Measurements from ENCODE around the gene CTTNBP2. TPM values are rescaled to one million over a fixed set of nuclear protein-coding genes. Genes with fewer than 3 reads are reported as not detected.

Gene CTTNBP2, protein sequence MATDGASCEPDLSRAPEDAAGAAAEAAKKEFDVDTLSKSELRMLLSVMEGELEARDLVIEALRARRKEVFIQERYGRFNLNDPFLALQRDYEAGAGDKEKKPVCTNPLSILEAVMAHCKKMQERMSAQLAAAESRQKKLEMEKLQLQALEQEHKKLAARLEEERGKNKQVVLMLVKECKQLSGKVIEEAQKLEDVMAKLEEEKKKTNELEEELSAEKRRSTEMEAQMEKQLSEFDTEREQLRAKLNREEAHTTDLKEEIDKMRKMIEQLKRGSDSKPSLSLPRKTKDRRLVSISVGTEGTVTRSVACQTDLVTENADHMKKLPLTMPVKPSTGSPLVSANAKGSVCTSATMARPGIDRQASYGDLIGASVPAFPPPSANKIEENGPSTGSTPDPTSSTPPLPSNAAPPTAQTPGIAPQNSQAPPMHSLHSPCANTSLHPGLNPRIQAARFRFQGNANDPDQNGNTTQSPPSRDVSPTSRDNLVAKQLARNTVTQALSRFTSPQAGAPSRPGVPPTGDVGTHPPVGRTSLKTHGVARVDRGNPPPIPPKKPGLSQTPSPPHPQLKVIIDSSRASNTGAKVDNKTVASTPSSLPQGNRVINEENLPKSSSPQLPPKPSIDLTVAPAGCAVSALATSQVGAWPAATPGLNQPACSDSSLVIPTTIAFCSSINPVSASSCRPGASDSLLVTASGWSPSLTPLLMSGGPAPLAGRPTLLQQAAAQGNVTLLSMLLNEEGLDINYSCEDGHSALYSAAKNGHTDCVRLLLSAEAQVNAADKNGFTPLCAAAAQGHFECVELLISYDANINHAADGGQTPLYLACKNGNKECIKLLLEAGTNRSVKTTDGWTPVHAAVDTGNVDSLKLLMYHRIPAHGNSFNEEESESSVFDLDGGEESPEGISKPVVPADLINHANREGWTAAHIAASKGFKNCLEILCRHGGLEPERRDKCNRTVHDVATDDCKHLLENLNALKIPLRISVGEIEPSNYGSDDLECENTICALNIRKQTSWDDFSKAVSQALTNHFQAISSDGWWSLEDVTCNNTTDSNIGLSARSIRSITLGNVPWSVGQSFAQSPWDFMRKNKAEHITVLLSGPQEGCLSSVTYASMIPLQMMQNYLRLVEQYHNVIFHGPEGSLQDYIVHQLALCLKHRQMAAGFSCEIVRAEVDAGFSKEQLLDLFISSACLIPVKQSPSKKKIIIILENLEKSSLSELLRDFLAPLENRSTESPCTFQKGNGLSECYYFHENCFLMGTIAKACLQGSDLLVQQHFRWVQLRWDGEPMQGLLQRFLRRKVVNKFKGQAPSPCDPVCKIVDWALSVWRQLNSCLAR (N-terminal part only)
- total RNA-seq (1 to 10 TPM; 1.2 to 6.7 (median 4.3) TPM), polyA plus RNA-seq (1 to 10 TPM; 1.5 to 2.7 (median 1.9) TPM)
- long read RNA-seq, donor 1, result 0 reads
- long read RNA-seq, donor 2, result 0 reads
- long read RNA-seq, donor 3, result 0 reads
- long read RNA-seq, donor 4, result 0 reads
- long read RNA-seq, donor 5, full-length matches to known transcripts, result 1 of 2 reads
- long read RNA-seq, donor 5, partial matches to known transcripts, result 1 of 2 reads
- long read RNA-seq, donor 5, other reads (novel, unspliced or antisense), result 0 of 2 reads
- long read RNA-seq, donor 6, partial matches to known transcripts, result 3 of 3 reads
- long read RNA-seq, donor 6, other reads (novel, unspliced or antisense), result 0 of 3 reads
- long read RNA-seq, donor 7, result 0 reads
- long read RNA-seq, donor 8, result 0 reads
- long read RNA-seq, donor 9, result 0 reads
- long read RNA-seq, donor 10, result 0 reads

DNA sequence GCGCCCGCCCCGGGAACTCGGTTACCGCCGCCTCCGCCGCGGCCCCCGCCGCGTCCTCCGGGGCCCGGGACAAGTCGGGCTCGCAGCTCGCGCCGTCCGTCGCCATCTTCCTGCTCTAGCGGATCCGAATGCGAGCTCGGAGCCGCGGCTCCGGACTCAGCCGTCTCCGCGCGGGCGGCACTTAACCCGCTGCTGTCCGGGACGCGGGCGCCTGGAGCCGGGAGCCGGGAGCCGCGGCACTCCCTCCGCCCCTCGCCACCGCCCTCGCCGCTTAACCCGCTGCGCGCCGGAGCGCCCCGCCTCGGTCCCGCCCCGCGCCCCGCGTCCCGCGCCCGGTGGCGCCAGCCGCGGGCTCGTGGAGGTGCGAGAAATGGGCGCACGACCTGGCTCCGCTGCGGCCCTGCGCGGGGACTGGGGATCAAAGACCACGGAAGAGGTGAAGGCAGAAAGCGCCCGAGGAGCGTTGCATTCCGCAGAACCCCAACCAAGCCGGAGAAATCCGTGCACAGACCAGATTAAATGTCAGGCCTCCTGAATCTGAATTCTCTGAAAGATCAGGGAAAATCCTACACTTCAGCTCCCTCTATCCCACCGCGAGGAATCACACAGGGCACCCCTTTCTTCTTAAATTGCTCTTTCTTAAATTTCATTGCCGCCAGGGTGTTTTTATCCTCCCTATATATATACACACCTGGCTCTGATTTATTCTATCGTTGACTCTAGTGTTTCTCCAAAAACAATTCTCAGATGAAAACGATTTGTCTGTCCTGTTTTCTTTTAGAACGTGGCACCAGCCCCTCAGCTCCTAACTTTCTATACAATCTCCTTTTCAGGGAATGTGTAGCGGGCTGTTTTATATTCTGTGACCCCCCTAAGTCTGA is at the start of gene CTTNBP2:
CTTNBP2 (minus strand) TSS at position 132 of the 881 bp plus-strand sequence; CDS start at position 106, 26 bp downstream.
- no peaks in the 10 kb centered on the region for H3K27me3 ChIP-seq
- peak within 1 kb of the TSS in 3 of 5 donors; percentile 26 to 74 (median 70) for H3K27ac ChIP-seq
- H3K4me3 ChIP-seq, result peak within 1 kb of the TSS in 2 of 4 donors; percentile 43 to 90
- DNase-seq, result peak; percentile 36 to 63 (median 52)
- intact Hi-C loops (cut with DNase I), result no loop called here
- H3K36me3 ChIP-seq (replicated peaks in 1 of 2), result no peaks in the 10 kb centered on the region
- no peak for TF ChIP-seq POLR2A (IDR thresholded peaks at IDR 0.05)
- TF ChIP-seq, protein P1, sequence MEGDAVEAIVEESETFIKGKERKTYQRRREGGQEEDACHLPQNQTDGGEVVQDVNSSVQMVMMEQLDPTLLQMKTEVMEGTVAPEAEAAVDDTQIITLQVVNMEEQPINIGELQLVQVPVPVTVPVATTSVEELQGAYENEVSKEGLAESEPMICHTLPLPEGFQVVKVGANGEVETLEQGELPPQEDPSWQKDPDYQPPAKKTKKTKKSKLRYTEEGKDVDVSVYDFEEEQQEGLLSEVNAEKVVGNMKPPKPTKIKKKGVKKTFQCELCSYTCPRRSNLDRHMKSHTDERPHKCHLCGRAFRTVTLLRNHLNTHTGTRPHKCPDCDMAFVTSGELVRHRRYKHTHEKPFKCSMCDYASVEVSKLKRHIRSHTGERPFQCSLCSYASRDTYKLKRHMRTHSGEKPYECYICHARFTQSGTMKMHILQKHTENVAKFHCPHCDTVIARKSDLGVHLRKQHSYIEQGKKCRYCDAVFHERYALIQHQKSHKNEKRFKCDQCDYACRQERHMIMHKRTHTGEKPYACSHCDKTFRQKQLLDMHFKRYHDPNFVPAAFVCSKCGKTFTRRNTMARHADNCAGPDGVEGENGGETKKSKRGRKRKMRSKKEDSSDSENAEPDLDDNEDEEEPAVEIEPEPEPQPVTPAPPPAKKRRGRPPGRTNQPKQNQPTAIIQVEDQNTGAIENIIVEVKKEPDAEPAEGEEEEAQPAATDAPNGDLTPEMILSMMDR (IDR thresholded peaks at IDR 0.05), result no peak
- WGBS, 4 donors, result 2 to 5% (median 4%) methylated on average over 21 to 87 of the region's 87 CpGs
- no peaks in the 10 kb centered on the region for H3K9me3 ChIP-seq (replicated peaks in 1 of 3)
- peaks cover 6 to 7% of the 10 kb centered on the region in 2 donors for H3K4me1 ChIP-seq (replicated peaks in 1 of 2)

DNA sequence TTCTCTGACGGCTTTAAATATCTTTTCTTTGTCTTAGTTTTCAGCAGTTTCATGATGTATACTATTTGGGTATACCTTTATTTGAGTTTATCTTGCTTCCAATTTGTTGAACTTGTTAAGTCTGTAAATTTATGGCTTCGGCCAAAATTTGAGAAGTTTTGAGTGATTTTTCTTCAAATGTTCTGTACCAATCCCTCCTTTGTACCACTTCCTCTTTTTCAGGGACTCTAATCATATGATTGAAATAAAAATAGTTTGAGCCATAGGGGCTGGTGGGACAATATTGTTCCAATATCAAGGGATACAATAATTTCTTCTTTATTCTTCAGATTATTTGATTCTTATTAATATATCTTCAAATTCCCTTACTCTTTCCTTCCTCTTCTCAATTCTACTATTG is 43.1 kb upstream of the CTTNBP2 start:
- TF ChIP-seq, protein P1 (IDR thresholded peaks at IDR 0.05), result no peak
- no peak for TF ChIP-seq POLR2A (IDR thresholded peaks at IDR 0.05)
- intact Hi-C loops (cut with DNase I), result no loop called here
- Histone ChIP-seq H3K36me3 (replicated peaks in 1 of 2) (no peaks in the 10 kb centered on the region), H3K4me3 (no peak overlapping the region), H3K27me3 (no peaks in the 10 kb centered on the region), H3K27ac (no peak overlapping the region), H3K4me1 (replicated peaks in 1 of 2) (no peaks in the 10 kb centered on the region), H3K9me3 (replicated peaks in 1 of 3) (no peaks in the 10 kb centered on the region)
- 77 to 90% (median 83%) methylated on average over 2 of the region's 2 CpGs for WGBS, 4 donors
- no peak for DNase-seq

DNA sequence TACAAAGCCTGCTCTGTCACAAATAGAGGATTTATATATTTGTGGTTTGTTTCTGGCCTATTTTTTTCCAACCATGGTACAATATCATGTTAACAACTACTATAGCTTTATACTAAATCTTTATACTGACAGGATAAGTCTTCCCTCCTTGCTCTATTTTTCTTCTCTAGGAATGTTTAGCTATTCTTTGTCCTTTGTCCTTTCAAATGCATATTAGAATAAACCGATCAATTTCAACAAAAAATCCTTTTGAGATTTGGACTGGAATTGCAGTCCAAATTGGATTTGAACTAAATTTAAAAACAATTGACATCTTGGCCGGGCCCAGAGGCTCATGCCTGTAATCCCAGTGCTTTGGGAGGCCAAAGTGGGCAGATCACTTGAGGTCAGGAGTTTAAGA is 39.2 kb upstream of the CTTNBP2 start:
- Histone ChIP-seq H3K9me3 (replicated peaks in 1 of 3) (no peaks in the 10 kb centered on the region), H3K27ac (no peak overlapping the region), H3K36me3 (replicated peaks in 1 of 2) (no peaks in the 10 kb centered on the region), H3K4me1 (replicated peaks in 1 of 2) (no peaks in the 10 kb centered on the region), H3K27me3 (no peaks in the 10 kb centered on the region), H3K4me3 (no peak overlapping the region)
- TF ChIP-seq, protein P1 (IDR thresholded peaks at IDR 0.05), result no peak
- no peak for TF ChIP-seq POLR2A (IDR thresholded peaks at IDR 0.05)
- intact Hi-C loops (cut with DNase I), result no loop called here
- 72 to 79% (median 73%) methylated on average over 2 of the region's 2 CpGs for WGBS, 4 donors
- no peak for DNase-seq

Measured in adrenal gland (tissue), 19 donors.